ENCODE results near the gene PARS2. TPM values are rescaled to one million over a fixed set of nuclear protein-coding genes. Genes with fewer than 3 reads are reported as not detected.
A peak's percentile ranks its signal among the peaks of the same experiment; 100 is the strongest.

The PARS2 gene
- total and polyA plus RNA-seq, 2 experiments from 2014 or later = 11.9 to 17.7 TPM

DNA sequence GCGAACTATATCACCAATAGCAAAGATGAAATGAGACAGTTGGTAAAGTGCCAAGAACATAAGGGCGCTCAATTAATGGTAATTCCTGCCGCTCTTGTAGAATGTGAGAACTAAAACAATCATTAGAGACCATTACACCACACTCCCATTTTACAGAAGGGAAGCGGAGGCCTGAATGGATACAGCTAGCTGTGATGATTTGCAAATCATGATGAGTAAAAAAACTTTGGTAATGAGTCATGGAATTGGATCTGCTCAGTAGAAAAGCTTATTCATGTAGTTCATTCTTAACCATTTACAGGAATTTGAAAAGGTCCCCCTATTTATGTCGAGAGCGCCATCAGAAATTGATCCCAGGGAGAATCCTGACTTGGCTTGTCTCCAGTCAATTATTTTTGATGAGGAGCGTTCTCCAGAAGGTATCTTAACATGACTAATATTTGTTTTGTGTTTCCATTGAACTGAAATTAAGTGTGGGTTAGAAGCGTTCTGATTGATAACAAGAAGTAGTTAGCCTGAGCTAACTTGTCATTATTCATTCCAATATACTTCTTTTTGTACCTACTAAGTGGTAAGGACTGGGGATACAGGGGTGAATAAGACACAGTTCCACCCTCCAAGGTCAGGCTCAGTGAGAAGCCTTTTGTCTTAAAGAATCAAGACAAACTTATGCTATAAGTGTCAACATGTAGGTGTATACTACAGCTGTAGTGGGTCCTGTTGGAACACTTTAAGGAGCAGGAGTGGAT lies 47.9 kb downstream of the PARS2 start:
- peak overlapping the region; percentile 92 for H3K4me3 ChIP-seq
- DNase-seq (ENCODE audit: low read depth in 1 of 2, low spot score in 1 of 2) = no peak
- TF ChIP-seq, protein P1, sequence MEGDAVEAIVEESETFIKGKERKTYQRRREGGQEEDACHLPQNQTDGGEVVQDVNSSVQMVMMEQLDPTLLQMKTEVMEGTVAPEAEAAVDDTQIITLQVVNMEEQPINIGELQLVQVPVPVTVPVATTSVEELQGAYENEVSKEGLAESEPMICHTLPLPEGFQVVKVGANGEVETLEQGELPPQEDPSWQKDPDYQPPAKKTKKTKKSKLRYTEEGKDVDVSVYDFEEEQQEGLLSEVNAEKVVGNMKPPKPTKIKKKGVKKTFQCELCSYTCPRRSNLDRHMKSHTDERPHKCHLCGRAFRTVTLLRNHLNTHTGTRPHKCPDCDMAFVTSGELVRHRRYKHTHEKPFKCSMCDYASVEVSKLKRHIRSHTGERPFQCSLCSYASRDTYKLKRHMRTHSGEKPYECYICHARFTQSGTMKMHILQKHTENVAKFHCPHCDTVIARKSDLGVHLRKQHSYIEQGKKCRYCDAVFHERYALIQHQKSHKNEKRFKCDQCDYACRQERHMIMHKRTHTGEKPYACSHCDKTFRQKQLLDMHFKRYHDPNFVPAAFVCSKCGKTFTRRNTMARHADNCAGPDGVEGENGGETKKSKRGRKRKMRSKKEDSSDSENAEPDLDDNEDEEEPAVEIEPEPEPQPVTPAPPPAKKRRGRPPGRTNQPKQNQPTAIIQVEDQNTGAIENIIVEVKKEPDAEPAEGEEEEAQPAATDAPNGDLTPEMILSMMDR (IDR thresholded peaks at IDR 0.05; ENCODE audit: low read depth, low read length) = no peak
- no peak overlapping the region for H3K27ac ChIP-seq
- H3K9me3 ChIP-seq (ENCODE audit: low read depth) = no peaks in the 10 kb centered on the region
- no peaks in the 10 kb centered on the region for H3K27me3 ChIP-seq
- H3K36me3 ChIP-seq = peaks cover 19% of the 10 kb centered on the region
- peaks cover 4% of the 10 kb centered on the region for H3K4me1 ChIP-seq (ENCODE audit: low read depth)

DNA sequence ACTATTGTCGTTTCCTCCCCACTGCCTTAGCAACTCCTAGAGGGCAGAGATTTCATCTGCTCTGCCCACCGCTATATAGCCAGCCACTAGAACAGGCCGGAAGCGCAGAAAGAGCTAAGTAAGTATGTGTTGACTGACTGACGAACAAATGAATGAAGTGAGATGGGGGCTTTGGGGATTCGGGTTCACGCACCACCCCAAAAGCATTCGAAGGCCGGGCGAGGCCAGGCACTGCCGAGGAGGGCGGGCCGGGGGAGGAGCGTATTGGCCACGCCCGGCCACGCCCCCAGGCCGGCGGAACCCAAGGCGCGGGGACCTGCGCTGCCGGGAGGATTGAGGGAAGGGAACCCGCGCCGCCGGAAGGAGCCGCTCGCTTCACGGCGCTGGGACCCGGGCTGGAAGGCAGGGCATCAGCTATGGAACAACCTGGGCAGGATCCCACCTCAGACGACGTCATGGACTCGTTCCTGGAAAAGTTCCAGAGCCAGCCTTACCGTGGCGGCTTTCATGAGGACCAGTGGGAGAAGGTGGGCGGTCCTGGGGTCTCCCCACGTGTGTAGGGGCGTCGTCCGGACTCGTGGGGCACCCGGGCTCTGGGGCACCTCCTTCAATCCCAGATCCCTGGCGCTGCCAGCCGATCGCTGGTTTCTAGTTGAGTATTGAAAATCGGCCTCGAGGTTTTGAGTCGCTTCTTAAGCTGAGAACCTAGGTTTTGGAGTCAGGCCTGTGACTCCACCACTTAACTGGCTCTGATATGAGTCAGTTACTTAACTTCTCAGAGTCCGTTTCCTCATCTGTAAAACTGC lies 48.6 kb downstream of the PARS2 start, which contains the start of gene TTC4:
Gene TTC4 (plus strand): TSS at position 369 of the 806 bp plus-strand sequence. CDS start 48 bp downstream, at position 417.
- Histone ChIP-seq H3K36me3 (peaks cover 11% of the 10 kb centered on the region), H3K9me3 (ENCODE audit: low read depth) (no peaks in the 10 kb centered on the region), H3K4me3 (peak within 1 kb of the TSS; percentile 92), H3K27ac (no peak within 1 kb of the TSS), H3K27me3 (no peaks in the 10 kb centered on the region), H3K4me1 (ENCODE audit: low read depth) (peaks cover 4% of the 10 kb centered on the region)
- TF ChIP-seq, protein P1 (IDR thresholded peaks at IDR 0.05; ENCODE audit: low read depth, low read length) = peak; percentile 16
- DNase-seq (ENCODE audit: low read depth in 1 of 2, low spot score in 1 of 2) = peak; percentile 86 to 91

DNA sequence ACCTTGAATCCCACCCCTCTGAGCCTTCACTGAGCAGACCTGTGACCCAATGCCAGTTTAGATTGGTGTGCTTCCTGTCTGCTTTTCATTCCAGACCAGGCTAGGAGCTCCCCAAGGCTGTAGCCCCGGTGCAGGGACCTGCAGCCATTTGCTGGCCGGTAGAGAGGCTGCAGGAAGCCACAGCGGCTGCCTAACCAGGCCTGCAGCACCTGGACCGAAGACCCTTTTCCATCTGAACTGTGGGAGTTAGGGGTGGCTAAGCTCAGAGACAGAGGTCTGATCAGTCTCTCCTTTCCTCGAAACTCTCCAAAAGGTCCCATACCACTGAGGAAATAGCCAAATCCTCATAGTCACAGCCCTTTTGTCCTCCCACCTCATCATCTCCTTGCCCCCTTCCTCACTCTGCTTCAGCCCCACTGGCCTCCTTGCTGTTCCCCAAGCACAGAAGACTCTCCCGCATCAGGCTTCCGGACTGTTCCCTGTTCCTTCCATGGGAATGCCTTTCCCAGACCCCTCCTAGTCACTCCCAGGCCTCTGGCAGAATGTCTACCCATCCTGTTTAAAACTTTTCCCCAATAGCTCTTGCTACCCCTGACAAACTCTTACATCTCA lies 49.3 kb downstream of the PARS2 start:
- DNase-seq (ENCODE audit: low read depth in 1 of 2, low spot score in 1 of 2) = no peak
- TF ChIP-seq, protein P1 (IDR thresholded peaks at IDR 0.05; ENCODE audit: low read depth, low read length) = no peak
- no peaks in the 10 kb centered on the region for H3K27me3 ChIP-seq
- H3K36me3 ChIP-seq = peaks cover 8% of the 10 kb centered on the region
- H3K9me3 ChIP-seq (ENCODE audit: low read depth) = no peaks in the 10 kb centered on the region
- H3K27ac ChIP-seq = no peak overlapping the region
- peaks cover 4% of the 10 kb centered on the region for H3K4me1 ChIP-seq (ENCODE audit: low read depth)
- H3K4me3 ChIP-seq = peak overlapping the region; percentile 92

DNA sequence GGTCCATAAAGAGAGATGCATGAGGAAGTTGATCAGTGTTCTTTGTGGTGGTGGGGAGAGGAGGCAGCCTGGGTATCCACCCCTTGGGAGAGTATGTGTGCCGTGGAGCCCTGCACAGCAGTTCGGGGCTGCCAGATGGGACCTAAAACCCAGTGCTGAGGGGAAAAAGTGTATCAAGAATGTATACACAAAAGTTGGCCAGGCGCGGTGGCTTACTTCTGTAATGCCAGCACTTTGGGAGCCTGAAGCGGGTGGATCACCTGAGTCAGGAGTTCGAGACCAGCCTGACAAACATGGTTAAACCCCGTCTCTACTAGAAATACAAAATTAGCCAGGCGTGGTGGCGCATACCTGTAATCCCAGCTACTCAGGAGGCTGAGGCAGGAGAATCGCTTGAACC lies 52.8 kb downstream of the PARS2 start:
- Histone ChIP-seq H3K4me1 (ENCODE audit: low read depth) (peaks cover 4% of the 10 kb centered on the region), H3K27ac (no peak overlapping the region), H3K4me3 (no peak overlapping the region), H3K9me3 (ENCODE audit: low read depth) (no peaks in the 10 kb centered on the region), H3K36me3 (no peaks in the 10 kb centered on the region), H3K27me3 (no peaks in the 10 kb centered on the region)
- DNase-seq (ENCODE audit: low read depth in 1 of 2, low spot score in 1 of 2) = no peak
- TF ChIP-seq, protein P1 (IDR thresholded peaks at IDR 0.05; ENCODE audit: low read depth, low read length) = no peak

DNA sequence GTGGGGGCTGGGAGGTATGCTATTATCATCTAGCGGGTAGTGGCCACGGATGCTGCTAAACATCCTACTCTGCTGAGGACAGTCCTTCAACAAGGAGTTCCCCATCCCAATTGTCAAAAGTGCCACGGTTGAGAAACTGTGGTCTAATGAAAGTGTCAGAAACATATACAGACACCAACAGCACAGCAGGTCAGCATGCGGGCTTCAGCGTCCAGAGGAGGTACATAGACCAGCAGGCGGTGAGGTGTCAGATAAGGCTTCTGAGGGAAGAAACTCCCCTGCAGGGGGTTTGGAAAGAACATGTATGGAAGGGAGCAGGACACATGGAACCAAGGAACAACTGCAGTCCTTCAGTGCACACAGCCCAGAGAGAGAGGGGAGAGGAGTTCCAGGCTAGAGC lies 53.5 kb downstream of the PARS2 start:
- no peaks in the 10 kb centered on the region for H3K27me3 ChIP-seq
- TF ChIP-seq, protein P1 (IDR thresholded peaks at IDR 0.05; ENCODE audit: low read depth, low read length) = no peak
- no peak for DNase-seq (ENCODE audit: low read depth in 1 of 2, low spot score in 1 of 2)

More for the DNA sequence above, 53.5 kb downstream of the PARS2 start:
- Histone ChIP-seq H3K27ac (no peak overlapping the region), H3K4me3 (no peak overlapping the region), H3K36me3 (no peaks in the 10 kb centered on the region), H3K4me1 (ENCODE audit: low read depth) (no peaks in the 10 kb centered on the region), H3K9me3 (ENCODE audit: low read depth) (no peaks in the 10 kb centered on the region)

Data from cardiac muscle cell (in vitro differentiated cells and primary cell).